ENCODE results near the gene RPS27L. TPM values are rescaled to one million over a fixed set of nuclear protein-coding genes. Genes with fewer than 3 reads are reported as not detected.

Gene RPS27L
- total and polyA plus RNA-seq, 9 of the 15 experiments (the other 6 are each of a cell fraction or from before 2014, with no cell fraction given) = 72.2 to 382 (median 116) TPM

- TF ChIP-seq ELK3 (CRISPR knock-in tag; IDR thresholded peaks at IDR 0.05) (no peak), ZNF197 (CRISPR knock-in tag; IDR thresholded peaks at IDR 0.05; ENCODE audit: low read depth) (no peak), EHMT2 (IDR thresholded peaks at IDR 0.05) (no peak), SAFB (IDR thresholded peaks at IDR 0.05; ENCODE audit: borderline replicate concordance, low read depth, low read length) (peak; percentile 88; the same call in 1 of the 2 replicates), L3MBTL2 (IDR thresholded peaks at IDR 0.05) (peak; percentile 89), ZNF695 (CRISPR knock-in tag; IDR thresholded peaks at IDR 0.05) (no peak), RBBP5 (IDR thresholded peaks at IDR 0.05; ENCODE audit: borderline replicate concordance, insufficient read depth, low read length, poor library complexity, severe bottlenecking) (peak; percentile 90), SMARCA4 (IDR thresholded peaks at IDR 0.05) (0 out of 2 replicates have a peak, but pooled peaks have one; percentile 24), C11orf30 (IDR thresholded peaks at IDR 0.05; ENCODE audit: low read depth) (peak; percentile 41; the same call in 1 of the 2 replicates), NELFE (IDR thresholded peaks at IDR 0.05; ENCODE audit: insufficient read depth, insufficient read length) (no peak), ZC3H11A (IDR thresholded peaks at IDR 0.05; ENCODE audit: low read depth, low read length) (no peak), HIVEP1 (CRISPR knock-in tag; IDR thresholded peaks at IDR 0.05) (0 out of 2 replicates have a peak, but pooled peaks have one; percentile 21), ZBTB9 (CRISPR knock-in tag; IDR thresholded peaks at IDR 0.05) (peak; percentile 39; the same call in 1 of the 2 replicates), ELF2 (CRISPR knock-in tag; IDR thresholded peaks at IDR 0.05) (peak; percentile 95), CTBP1 (IDR thresholded peaks at IDR 0.05; ENCODE audit: borderline replicate concordance) (peak; percentile 66; the same call in 1 of the 2 replicates), TBL1XR1 (IDR thresholded peaks at IDR 0.05; ENCODE audit: low read length in 2 of 2) (no peak), HDAC2 (IDR thresholded peaks at IDR 0.05) (peak; percentile 94), BACH1 (tag; IDR thresholded peaks at IDR 0.05) (no peak), XRCC5 (IDR thresholded peaks at IDR 0.05; ENCODE audit: low read depth, low read length) (0 out of 2 replicates have a peak, but pooled peaks have one; percentile 50)
- TF ChIP-seq, protein P1, sequence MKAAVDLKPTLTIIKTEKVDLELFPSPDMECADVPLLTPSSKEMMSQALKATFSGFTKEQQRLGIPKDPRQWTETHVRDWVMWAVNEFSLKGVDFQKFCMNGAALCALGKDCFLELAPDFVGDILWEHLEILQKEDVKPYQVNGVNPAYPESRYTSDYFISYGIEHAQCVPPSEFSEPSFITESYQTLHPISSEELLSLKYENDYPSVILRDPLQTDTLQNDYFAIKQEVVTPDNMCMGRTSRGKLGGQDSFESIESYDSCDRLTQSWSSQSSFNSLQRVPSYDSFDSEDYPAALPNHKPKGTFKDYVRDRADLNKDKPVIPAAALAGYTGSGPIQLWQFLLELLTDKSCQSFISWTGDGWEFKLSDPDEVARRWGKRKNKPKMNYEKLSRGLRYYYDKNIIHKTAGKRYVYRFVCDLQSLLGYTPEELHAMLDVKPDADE (conservative IDR thresholded peaks at IDR 0.05; ENCODE audit: control insufficient read depth, low read depth, low read length) = peak; percentile 64
- TF ChIP-seq, protein P2, sequence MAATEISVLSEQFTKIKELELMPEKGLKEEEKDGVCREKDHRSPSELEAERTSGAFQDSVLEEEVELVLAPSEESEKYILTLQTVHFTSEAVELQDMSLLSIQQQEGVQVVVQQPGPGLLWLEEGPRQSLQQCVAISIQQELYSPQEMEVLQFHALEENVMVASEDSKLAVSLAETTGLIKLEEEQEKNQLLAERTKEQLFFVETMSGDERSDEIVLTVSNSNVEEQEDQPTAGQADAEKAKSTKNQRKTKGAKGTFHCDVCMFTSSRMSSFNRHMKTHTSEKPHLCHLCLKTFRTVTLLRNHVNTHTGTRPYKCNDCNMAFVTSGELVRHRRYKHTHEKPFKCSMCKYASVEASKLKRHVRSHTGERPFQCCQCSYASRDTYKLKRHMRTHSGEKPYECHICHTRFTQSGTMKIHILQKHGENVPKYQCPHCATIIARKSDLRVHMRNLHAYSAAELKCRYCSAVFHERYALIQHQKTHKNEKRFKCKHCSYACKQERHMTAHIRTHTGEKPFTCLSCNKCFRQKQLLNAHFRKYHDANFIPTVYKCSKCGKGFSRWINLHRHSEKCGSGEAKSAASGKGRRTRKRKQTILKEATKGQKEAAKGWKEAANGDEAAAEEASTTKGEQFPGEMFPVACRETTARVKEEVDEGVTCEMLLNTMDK (IDR thresholded peaks at IDR 0.05; ENCODE audit: borderline replicate concordance, insufficient read depth, low read depth, low read length, poor library complexity, severe bottlenecking) = peak; percentile 30
- TF ChIP-seq, protein P3, sequence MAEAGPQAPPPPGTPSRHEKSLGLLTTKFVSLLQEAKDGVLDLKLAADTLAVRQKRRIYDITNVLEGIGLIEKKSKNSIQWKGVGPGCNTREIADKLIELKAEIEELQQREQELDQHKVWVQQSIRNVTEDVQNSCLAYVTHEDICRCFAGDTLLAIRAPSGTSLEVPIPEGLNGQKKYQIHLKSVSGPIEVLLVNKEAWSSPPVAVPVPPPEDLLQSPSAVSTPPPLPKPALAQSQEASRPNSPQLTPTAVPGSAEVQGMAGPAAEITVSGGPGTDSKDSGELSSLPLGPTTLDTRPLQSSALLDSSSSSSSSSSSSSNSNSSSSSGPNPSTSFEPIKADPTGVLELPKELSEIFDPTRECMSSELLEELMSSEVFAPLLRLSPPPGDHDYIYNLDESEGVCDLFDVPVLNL (CRISPR knock-in tag; IDR thresholded peaks at IDR 0.05; ENCODE audit: low read depth) = peak; percentile 73
Measured at GRCh38 chr15:63157118-63157843, at the start of gene RPS27L (continued).

Data from K562 (cell line).